A673 (cell line): ENCODE measurements around the gene LNX1.

Experiments used
- CTCF ChIP-seq: fragments of 300-800, 200-600 bp; sonication (generic); conservative IDR thresholded peaks from 2 replicates; pipeline ENCODE4 v1.5.1; 2017; ENCODE audit warnings: low read depth, mild to moderate bottlenecking, antibody characterized with exemption, low read length, moderate library complexity, mixed read lengths
- EZH2 ChIP-seq: fragments of 200-600 bp; sonication (generic); IDR thresholded peaks from 2 replicates; pipeline ENCODE4 v1.6.1; 2017; ENCODE audit warnings: borderline replicate concordance, low read depth, mild to moderate bottlenecking, mixed read lengths, antibody characterized with exemption, low read length; ENCODE audit not compliant: poor library complexity, severe bottlenecking

- TF ChIP-seq CTCF, result no peak
- no peak for TF ChIP-seq EZH2
Measured at GRCh38 chr4:53441564-53441963, 149.7 kb downstream of the LNX1 start.
